ENCODE measurements around the gene CCNG2. TPM values are rescaled to one million over a fixed set of nuclear protein-coding genes. Genes with fewer than 3 reads are reported as not detected.

The CCNG2 gene
- total and polyA plus RNA-seq, 2 of the 4 experiments (the other 2 are of a cell fraction), result 11.3 to 14.9 TPM

DNA sequence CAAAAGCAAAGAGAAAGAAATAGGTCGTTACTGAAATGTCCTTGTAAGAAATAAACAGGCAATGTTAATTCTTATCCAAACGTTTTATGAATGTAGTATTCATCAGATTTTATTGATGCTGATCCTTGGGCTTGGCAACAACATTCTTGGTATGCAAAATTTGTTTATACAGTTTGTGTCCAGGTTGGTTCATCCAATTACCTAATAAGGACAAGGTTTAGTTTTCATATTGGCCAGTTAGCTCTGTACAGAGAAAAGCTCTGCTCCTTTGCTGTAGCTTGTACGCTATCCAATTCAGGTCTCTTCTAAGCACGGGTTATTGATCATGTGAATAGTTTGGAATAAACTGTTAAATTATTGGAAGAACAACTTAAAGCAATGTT is 14.4 kb upstream of the CCNG2 start:
- DNase-seq, result no peak
- Histone ChIP-seq H4K8ac (ENCODE audit: low read depth in 2 of 2, low read length in 2 of 2) (no peak overlapping the region), H4K20me1 (ENCODE audit: insufficient read depth, low read length) (no peaks in the 10 kb centered on the region), H4K91ac (ENCODE audit: insufficient read depth, low read depth, low read length) (no peak overlapping the region), H3K36me3 (ENCODE audit: control insufficient read depth, insufficient read depth, low read length) (no peaks in the 10 kb centered on the region), H2AFZ (replicated peaks; ENCODE audit: low read length, poor library complexity) (no peak overlapping the region), H3K18ac (ENCODE audit: low read depth, low read length) (no peak overlapping the region), H2AK5ac (ENCODE audit: low read depth, low read length) (no peak overlapping the region), H3K9me3 (ENCODE audit: control insufficient read depth, insufficient read depth, low read length) (no peaks in the 10 kb centered on the region), H2BK5ac (ENCODE audit: low read depth, low read length, poor library complexity, severe bottlenecking) (no peak overlapping the region), H4K5ac (ENCODE audit: low read depth, low read length) (no peak overlapping the region), H3K27ac (ENCODE audit: insufficient read depth, low read length) (no peak overlapping the region), H3K27me3 (ENCODE audit: control insufficient read depth, insufficient read depth, low read length) (peaks cover 15% of the 10 kb centered on the region), H2BK15ac (ENCODE audit: low read depth, low read length) (no peak overlapping the region), H3K56ac (ENCODE audit: extremely low read depth, insufficient read depth, low read length) (no peak overlapping the region), H3K4me1 (ENCODE audit: control insufficient read depth, insufficient read depth, low read length) (no peaks in the 10 kb centered on the region), H3K9me1 (ENCODE audit: insufficient read depth, low read length) (no peaks in the 10 kb centered on the region), H3K14ac (replicated peaks; ENCODE audit: low read depth, low read length) (no peak overlapping the region), H3K23ac (ENCODE audit: low read depth, low read length) (no peak overlapping the region), H3K9ac (ENCODE audit: low read depth, low read length) (no peak overlapping the region), H2BK120ac (ENCODE audit: low read depth, low read length) (no peak overlapping the region), H3K4me2 (ENCODE audit: low read depth, low read length) (no peak overlapping the region), H2AK9ac (replicated peaks; ENCODE audit: low read depth, low read length, poor library complexity) (no peak overlapping the region), H3K4me3 (ENCODE audit: insufficient read depth, low read depth, low read length) (no peak overlapping the region), H3K4ac (ENCODE audit: low read depth, low read length) (no peak overlapping the region), H2BK20ac (ENCODE audit: low read depth, low read length) (no peak overlapping the region), H3K79me1 (ENCODE audit: low read depth in 1 of 2, low read length in 2 of 2) (no peaks in the 10 kb centered on the region)
- POLR2A ChIA-PET (ENCODE audit: unreplicated experiment), result no interaction called here
- CTCF ChIA-PET, result no interaction called here
- dilution Hi-C loops (cut with HindIII; ENCODE audit: low sequenced_read_pairs, unreplicated experiment) (no loop called here), in situ Hi-C loops (cut with MboI; ENCODE audit: low sequenced_read_pairs) (no loop called here), intact Hi-C loops (cut with micrococcal nuclease) (loop anchor here (5.0 kb wide), 1 partner anchor 40 kb away; no protein-coding TSS in a partner anchor)
- ATAC-seq (ENCODE audit: low read depth), result no peak
- no CpG with 5 or more reads among the region's 4 CpGs for WGBS, 2 experiments (ENCODE audit: extremely low coverage in 2 of 2, insufficient read length in 1 of 2)
- TF ChIP-seq, protein P1, sequence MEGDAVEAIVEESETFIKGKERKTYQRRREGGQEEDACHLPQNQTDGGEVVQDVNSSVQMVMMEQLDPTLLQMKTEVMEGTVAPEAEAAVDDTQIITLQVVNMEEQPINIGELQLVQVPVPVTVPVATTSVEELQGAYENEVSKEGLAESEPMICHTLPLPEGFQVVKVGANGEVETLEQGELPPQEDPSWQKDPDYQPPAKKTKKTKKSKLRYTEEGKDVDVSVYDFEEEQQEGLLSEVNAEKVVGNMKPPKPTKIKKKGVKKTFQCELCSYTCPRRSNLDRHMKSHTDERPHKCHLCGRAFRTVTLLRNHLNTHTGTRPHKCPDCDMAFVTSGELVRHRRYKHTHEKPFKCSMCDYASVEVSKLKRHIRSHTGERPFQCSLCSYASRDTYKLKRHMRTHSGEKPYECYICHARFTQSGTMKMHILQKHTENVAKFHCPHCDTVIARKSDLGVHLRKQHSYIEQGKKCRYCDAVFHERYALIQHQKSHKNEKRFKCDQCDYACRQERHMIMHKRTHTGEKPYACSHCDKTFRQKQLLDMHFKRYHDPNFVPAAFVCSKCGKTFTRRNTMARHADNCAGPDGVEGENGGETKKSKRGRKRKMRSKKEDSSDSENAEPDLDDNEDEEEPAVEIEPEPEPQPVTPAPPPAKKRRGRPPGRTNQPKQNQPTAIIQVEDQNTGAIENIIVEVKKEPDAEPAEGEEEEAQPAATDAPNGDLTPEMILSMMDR (conservative IDR thresholded peaks at IDR 0.05; ENCODE audit: low read depth, low read length), result no peak
- TF ChIP-seq FOS (IDR thresholded peaks at IDR 0.05; ENCODE audit: low read depth, low read length) (no peak), USF2 (IDR thresholded peaks at IDR 0.05; ENCODE audit: low read depth, low read length) (no peak), MAZ (IDR thresholded peaks at IDR 0.05; ENCODE audit: borderline replicate concordance, low read depth, low read length) (no peak), BHLHE40 (IDR thresholded peaks at IDR 0.05; ENCODE audit: low read depth, low read length) (no peak), RAD21 (IDR thresholded peaks at IDR 0.05; ENCODE audit: low read length) (no peak), RCOR1 (IDR thresholded peaks at IDR 0.05; ENCODE audit: insufficient replicate concordance, low read length) (no peak), ELK1 (IDR thresholded peaks at IDR 0.05; ENCODE audit: borderline replicate concordance, low read depth, low read length) (no peak), RFX5 (IDR thresholded peaks at IDR 0.05; ENCODE audit: low read depth, low read length) (no peak), CEBPB (IDR thresholded peaks at IDR 0.05; ENCODE audit: low read depth, low read length) (no peak), NFE2L2 (IDR thresholded peaks at IDR 0.05; ENCODE audit: low read depth, low read length) (no peak), MAFK (IDR thresholded peaks at IDR 0.05; ENCODE audit: low read depth, low read length) (no peak), POLR2A (IDR thresholded peaks at IDR 0.05; ENCODE audit: low read depth, low read length) (no peak), MXI1 (IDR thresholded peaks at IDR 0.05; ENCODE audit: borderline replicate concordance, low read depth, low read length) (no peak), SMC3 (IDR thresholded peaks at IDR 0.05; ENCODE audit: low read depth, low read length) (no peak), CHD1 (IDR thresholded peaks at IDR 0.05; ENCODE audit: low read depth, low read length) (no peak)
- no TSS peak for BruUV-seq (replicated peaks)

Data from IMR-90 (cell line).